Fibroblast of lung (primary cell): ENCODE measurements around the gene OXT. TPM values are rescaled to one million over a fixed set of nuclear protein-coding genes. Genes with fewer than 3 reads are reported as not detected.

ENCODE experiments used
- DNase-seq, 2 donors: peaks; one replicate each; pipeline versions ENCODE4 v3.0.0 to v3.0.0-alpha.2; 2010; ENCODE audit warnings: low read depth in 2 of 2
- H2AFZ ChIP-seq: 2 replicates; pipeline ENCODE4 v1.5.1; 2012; ENCODE audit warnings: low read length, control low read depth, inconsistent platforms
- H3K27ac ChIP-seq: 2 replicates; pipeline ENCODE4 v1.5.1; 2011; ENCODE audit warnings: low read length, control low read depth; ENCODE audit not compliant: insufficient read depth
- H3K27me3 ChIP-seq: 2 replicates; pipeline ENCODE4 v1.5.1; 2011; ENCODE audit warnings: mild to moderate bottlenecking, low read length; ENCODE audit not compliant: control insufficient read depth, insufficient read depth
- H3K36me3 ChIP-seq: 2 replicates; pipeline ENCODE4 v1.5.1; 2011; ENCODE audit warnings: low read length; ENCODE audit not compliant: control insufficient read depth, insufficient read depth
- H3K4me1 ChIP-seq: 2 replicates; pipeline ENCODE4 v1.5.1; 2011; ENCODE audit warnings: low read length; ENCODE audit not compliant: control insufficient read depth, insufficient read depth; ENCODE audit errors: extremely low read depth
- H3K4me2 ChIP-seq: 2 replicates; pipeline ENCODE4 v1.5.1; 2011; ENCODE audit warnings: low read length, control low read depth; ENCODE audit not compliant: insufficient read depth; ENCODE audit errors: extremely low read depth
- H3K4me3 ChIP-seq, 4 experiments: fragments of 200-600 bp in 1 of 4; sonication (generic) in 1 of 4; replicated peaks in 1 of 4; 2 replicates each; pipeline ENCODE4 v1.5.1; 2011 to 2016; ENCODE audit warnings: low read length in 4 of 4, low read depth in 3 of 4, mild to moderate bottlenecking in 3 of 4, control low read depth in 2 of 4, inconsistent platforms in 1 of 4, mixed read lengths in 1 of 4; ENCODE audit not compliant: insufficient read depth in 1 of 4; ENCODE audit errors: control extremely low read depth in 1 of 4
- H3K79me2 ChIP-seq: 2 replicates; pipeline ENCODE4 v1.5.1; 2012; ENCODE audit warnings: mild to moderate bottlenecking, low read length, inconsistent platforms; ENCODE audit not compliant: control insufficient read depth, insufficient read depth
- H3K9ac ChIP-seq: 2 replicates; pipeline ENCODE4 v1.5.1; 2011; ENCODE audit warnings: mild to moderate bottlenecking, low read length, control low read depth; ENCODE audit not compliant: insufficient read depth
- H3K9me3 ChIP-seq: 2 replicates; pipeline ENCODE4 v1.5.1; 2012; ENCODE audit warnings: low read depth, low read length; ENCODE audit not compliant: control insufficient read depth, insufficient read depth
- H4K20me1 ChIP-seq: 2 replicates; pipeline ENCODE4 v1.5.1; 2011; ENCODE audit warnings: low read length; ENCODE audit not compliant: control insufficient read depth, insufficient read depth; ENCODE audit errors: extremely low read depth
- CTCF ChIP-seq, 2 donors: IDR thresholded peaks in 1 of 2; conservative IDR thresholded peaks in 1 of 2; 1 replicate in 1 of 2; 2 replicates in 1 of 2; pipeline ENCODE4 v1.5.1; 2011 to 2012; ENCODE audit warnings: low read length in 2 of 2, control low read depth in 1 of 2, inconsistent platforms in 1 of 2, low read depth in 1 of 2, mild to moderate bottlenecking in 1 of 2
- EZH2 ChIP-seq: IDR thresholded peaks from 2 replicates; pipeline ENCODE4 v1.5.1; 2012; ENCODE audit warnings: low read length, control low read depth, mild to moderate bottlenecking; ENCODE audit errors: missing control alignments
- polyA plus RNA-seq, 2 donors: library from polyadenylated mRNA; depleted of rRNA in 1 of 2; stranded (reverse) in 1 of 2; unstranded in 1 of 2; fragments of >200 nt; gene quantifications; 2 replicates each; pipeline ENCODE4 v1.2.1, GENCODE V29; 2011 to 2012; ENCODE audit warnings: missing spikeins in 1 of 2
- total RNA-seq: library from RNA; depleted of rRNA; stranded (reverse); fragments of >200 nt; gene quantifications from 2 replicates; pipeline ENCODE4 v1.2.1, GENCODE V29; 2014

OXT gene
- total and polyA plus RNA-seq, 2 donors (not counting 1 experiment from before 2014, with no cell fraction given): not detected

GRCh38 chr20:3027987-3028386 is 43.4 kb upstream of the OXT start:
- H3K4me2 ChIP-seq: no peak overlapping the region
- no peak overlapping the region for H2AFZ ChIP-seq
- TF ChIP-seq CTCF (conservative IDR thresholded peaks at IDR 0.05 in 1 of 2, IDR thresholded peaks at IDR 0.05 in 1 of 2; ENCODE audit: low read depth in 1 of 2, low read length in 2 of 2): no peak
- no peak for TF ChIP-seq EZH2
- no peak for DNase-seq
- no peaks in the 10 kb centered on the region for H3K79me2 ChIP-seq
- no peak overlapping the region for H3K27ac ChIP-seq
- no peaks in the 10 kb centered on the region for H3K9me3 ChIP-seq
- H3K4me1 ChIP-seq: no peaks in the 10 kb centered on the region
- no peak overlapping the region for H3K4me3 ChIP-seq
- no peak overlapping the region for H3K9ac ChIP-seq
- peaks cover 6% of the 10 kb centered on the region for H3K36me3 ChIP-seq
- H3K27me3 ChIP-seq: no peaks in the 10 kb centered on the region
- H4K20me1 ChIP-seq: no peaks in the 10 kb centered on the region

- no peak for DNase-seq
- no peaks in the 10 kb centered on the region for H3K79me2 ChIP-seq
- no peak overlapping the region for H3K4me2 ChIP-seq
- no peak overlapping the region for H3K9ac ChIP-seq
- no peaks in the 10 kb centered on the region for H4K20me1 ChIP-seq
- no peaks in the 10 kb centered on the region for H3K27me3 ChIP-seq
- H2AFZ ChIP-seq: no peak overlapping the region
- H3K9me3 ChIP-seq: no peaks in the 10 kb centered on the region
- no peaks in the 10 kb centered on the region for H3K4me1 ChIP-seq
- no peak overlapping the region for H3K4me3 ChIP-seq
- no peak overlapping the region for H3K27ac ChIP-seq
- H3K36me3 ChIP-seq: peaks cover 11% of the 10 kb centered on the region
- TF ChIP-seq EZH2: no peak
- TF ChIP-seq CTCF (conservative IDR thresholded peaks at IDR 0.05 in 1 of 2, IDR thresholded peaks at IDR 0.05 in 1 of 2; ENCODE audit: low read depth in 1 of 2, low read length in 2 of 2): no peak
These were observed 39.8 kb upstream of the OXT start for GRCh38 chr20:3031524-3032147.

- Histone ChIP-seq H3K4me1 (no peaks in the 10 kb centered on the region), H3K9ac (no peak overlapping the region), H3K27me3 (no peaks in the 10 kb centered on the region), H3K4me3 (no peak overlapping the region), H3K36me3 (peaks cover 16% of the 10 kb centered on the region), H3K27ac (no peak overlapping the region), H2AFZ (no peak overlapping the region), H3K4me2 (no peak overlapping the region), H3K9me3 (no peaks in the 10 kb centered on the region), H3K79me2 (no peaks in the 10 kb centered on the region), H4K20me1 (no peaks in the 10 kb centered on the region)
- TF ChIP-seq CTCF (conservative IDR thresholded peaks at IDR 0.05 in 1 of 2, IDR thresholded peaks at IDR 0.05 in 1 of 2; ENCODE audit: low read depth in 1 of 2, low read length in 2 of 2): no peak
- no peak for TF ChIP-seq EZH2
- no peak for DNase-seq
These were observed 38.8 kb upstream of the OXT start for GRCh38 chr20:3032624-3033023.
